HL-60/S4 treated with phorbol 12-myristate 13-acetate at 8.2 ng/mL for 4 days and 3 days (cell line): ENCODE data around the gene AKAP4.

Source experiments
- in situ Hi-C: fragments of 300-500 bp; cut with MboI; formaldehyde crosslinking; loops from 2 replicates; pipeline ENCODE4 v1.15.0; 2022; ENCODE audit warnings: low sequenced_read_pairs

AKAP4 gene

GRCh38 chrX:50200907-50201306 is at the start of gene AKAP4:
Gene AKAP4 (minus strand): TSS chrX:50201007. CDS start chrX:50200889, 118 bp downstream.
- in situ Hi-C loops: no loop called here

- in situ Hi-C loops: no loop called here
These were observed 10.7 kb upstream of the AKAP4 start for GRCh38 chrX:50211510-50211909.

- in situ Hi-C loops: no loop called here
These were observed 5.9 kb upstream of the AKAP4 start for GRCh38 chrX:50206753-50207152.

GRCh38 chrX:50204364-50204899 is 3.6 kb upstream of the AKAP4 start, which contains the start of gene CCNB3:
Gene CCNB3 (plus strand): TSS chrX:50204765. CDS start chrX:50285164, 80,399 bp downstream.
- in situ Hi-C loops: no loop called here

GRCh38 chrX:50202539-50202938 is 1.7 kb upstream of the AKAP4 start:
- in situ Hi-C loops: no loop called here

- in situ Hi-C loops: no loop called here
These were observed 2.5 kb downstream of the AKAP4 start for GRCh38 chrX:50198348-50198747.

GRCh38 chrX:50188859-50189600 is 11.8 kb downstream of the AKAP4 start:
- in situ Hi-C loops: no loop called here

GRCh38 chrX:50183891-50184290 is 16.9 kb downstream of the AKAP4 start:
- in situ Hi-C loops: no loop called here

- in situ Hi-C loops: no loop called here
These were observed 20.5 kb downstream of the AKAP4 start for GRCh38 chrX:50180073-50180940.

GRCh38 chrX:50169717-50170116 is 31.1 kb downstream of the AKAP4 start:
- in situ Hi-C loops: no loop called here

GRCh38 chrX:50168241-50168687 is 32.5 kb downstream of the AKAP4 start:
- in situ Hi-C loops: no loop called here

GRCh38 chrX:50167366-50167765 is 33.4 kb downstream of the AKAP4 start:
- in situ Hi-C loops: no loop called here

- in situ Hi-C loops: no loop called here
These were observed 35.1 kb downstream of the AKAP4 start for GRCh38 chrX:50165727-50166126.

- in situ Hi-C loops: no loop called here
These were observed 39.7 kb downstream of the AKAP4 start for GRCh38 chrX:50161127-50161526.

GRCh38 chrX:50158593-50158992 is 42.2 kb downstream of the AKAP4 start:
- in situ Hi-C loops: no loop called here

- in situ Hi-C loops: no loop called here
These were observed 43.2 kb downstream of the AKAP4 start for GRCh38 chrX:50157545-50158135.

GRCh38 chrX:50154429-50154828 is 46.4 kb downstream of the AKAP4 start:
- in situ Hi-C loops: no loop called here

GRCh38 chrX:50152456-50152855 is 48.4 kb downstream of the AKAP4 start:
- in situ Hi-C loops: no loop called here

- in situ Hi-C loops: no loop called here
These were observed 52.8 kb downstream of the AKAP4 start for GRCh38 chrX:50147972-50148371.
